Measurements from ENCODE around the gene PTPN14.

Gene PTPN14

GRCh38 chr1:214380396-214380795, 171.0 kb downstream of the PTPN14 start:
- in situ Hi-C loops (cut with MboI; ENCODE audit: low sequenced_read_pairs): no loop called here

- in situ Hi-C loops (cut with MboI; ENCODE audit: low sequenced_read_pairs): no loop called here
Observed at GRCh38 chr1:214379236-214379970, 172.0 kb downstream of the PTPN14 start.

- in situ Hi-C loops (cut with MboI; ENCODE audit: low sequenced_read_pairs): no loop called here
Observed at GRCh38 chr1:214378492-214378891, 172.9 kb downstream of the PTPN14 start.

- in situ Hi-C loops (cut with MboI; ENCODE audit: low sequenced_read_pairs): no loop called here
Observed at GRCh38 chr1:214377886-214378285, 173.5 kb downstream of the PTPN14 start.

- in situ Hi-C loops (cut with MboI; ENCODE audit: low sequenced_read_pairs): no loop called here
Observed at GRCh38 chr1:214377485-214377884, 173.9 kb downstream of the PTPN14 start.

- in situ Hi-C loops (cut with MboI; ENCODE audit: low sequenced_read_pairs): loop anchor here (25.0 kb wide), 1 partner anchor 215 kb away; no protein-coding TSS in a partner anchor
Observed at GRCh38 chr1:214372092-214372491, 179.3 kb downstream of the PTPN14 start.

GRCh38 chr1:214370615-214371014, 180.8 kb downstream of the PTPN14 start:
- in situ Hi-C loops (cut with MboI; ENCODE audit: low sequenced_read_pairs): loop anchor here (25.0 kb wide), 1 partner anchor 217 kb away; no protein-coding TSS in a partner anchor

GRCh38 chr1:214369364-214369763, 182.0 kb downstream of the PTPN14 start:
- in situ Hi-C loops (cut with MboI; ENCODE audit: low sequenced_read_pairs): loop anchor here (25.0 kb wide), 1 partner anchor 218 kb away; no protein-coding TSS in a partner anchor

GRCh38 chr1:214367841-214368240, 183.6 kb downstream of the PTPN14 start:
- in situ Hi-C loops (cut with MboI; ENCODE audit: low sequenced_read_pairs): loop anchor here (25.0 kb wide), 1 partner anchor 219 kb away; no protein-coding TSS in a partner anchor

GRCh38 chr1:214364786-214365295, 186.6 kb downstream of the PTPN14 start:
- in situ Hi-C loops (cut with MboI; ENCODE audit: low sequenced_read_pairs): loop anchor here (25.0 kb wide), 1 partner anchor 222 kb away; no protein-coding TSS in a partner anchor

- in situ Hi-C loops (cut with MboI; ENCODE audit: low sequenced_read_pairs): loop anchor here (25.0 kb wide), 1 partner anchor 223 kb away; no protein-coding TSS in a partner anchor
Observed at GRCh38 chr1:214364386-214364785, 187.0 kb downstream of the PTPN14 start.

- in situ Hi-C loops (cut with MboI; ENCODE audit: low sequenced_read_pairs): loop anchor here (25.0 kb wide), 1 partner anchor 224 kb away; no protein-coding TSS in a partner anchor
Observed at GRCh38 chr1:214363386-214363785, 188.0 kb downstream of the PTPN14 start.

GRCh38 chr1:214362188-214362882, 189.1 kb downstream of the PTPN14 start:
- in situ Hi-C loops (cut with MboI; ENCODE audit: low sequenced_read_pairs): loop anchor here (25.0 kb wide), 1 partner anchor 225 kb away; no protein-coding TSS in a partner anchor

- in situ Hi-C loops (cut with MboI; ENCODE audit: low sequenced_read_pairs): loop anchor here (25.0 kb wide), 1 partner anchor 226 kb away; no protein-coding TSS in a partner anchor
Observed at GRCh38 chr1:214361636-214362035, 189.8 kb downstream of the PTPN14 start.

- in situ Hi-C loops (cut with MboI; ENCODE audit: low sequenced_read_pairs): loop anchor here (25.0 kb wide), 1 partner anchor 227 kb away; no protein-coding TSS in a partner anchor
Observed at GRCh38 chr1:214360525-214361164, 190.8 kb downstream of the PTPN14 start.

GRCh38 chr1:214360116-214360515, 191.3 kb downstream of the PTPN14 start:
- in situ Hi-C loops (cut with MboI; ENCODE audit: low sequenced_read_pairs): loop anchor here (25.0 kb wide), 1 partner anchor 227 kb away; no protein-coding TSS in a partner anchor

GRCh38 chr1:214354440-214355148, 196.8 kb downstream of the PTPN14 start:
- in situ Hi-C loops (cut with MboI; ENCODE audit: low sequenced_read_pairs): loop anchor here (25.0 kb wide), 1 partner anchor 233 kb away; no protein-coding TSS in a partner anchor

- in situ Hi-C loops (cut with MboI; ENCODE audit: low sequenced_read_pairs): loop anchor here (25.0 kb wide), 1 partner anchor 234 kb away; no protein-coding TSS in a partner anchor
Observed at GRCh38 chr1:214352838-214353237, 198.6 kb downstream of the PTPN14 start.

- in situ Hi-C loops (cut with MboI; ENCODE audit: low sequenced_read_pairs): loop anchor here (25.0 kb wide), 1 partner anchor 236 kb away; no protein-coding TSS in a partner anchor
Observed at GRCh38 chr1:214351551-214352277, 199.7 kb downstream of the PTPN14 start.
